ENCODE measurements around the gene GCHFR. TPM values are rescaled to one million over a fixed set of nuclear protein-coding genes. Genes with fewer than 3 reads are reported as not detected.

The GCHFR gene
- total and polyA plus RNA-seq, 10 of the 15 experiments (the other 5 are each of a cell fraction or from before 2014, with no cell fraction given): 10.5 to 94.0 (median 35.3) TPM

GRCh38 chr15:40796512-40796911 lies 32.6 kb downstream of the GCHFR start:
- CTCF ChIA-PET: interaction anchor here (0.6 to 0.7 kb wide), 3 partner anchors 102 to 207 kb away, joined by 4 to 6 read pairs (median 4); no protein-coding TSS in a partner anchor
- no TSS peak for BruUV-seq (replicated peaks)
- Histone ChIP-seq H4K20me1 (ENCODE audit: control insufficient read depth, insufficient read depth) (no peaks in the 10 kb centered on the region), H3K79me2 (ENCODE audit: control insufficient read depth, insufficient read depth, low read length) (no peaks in the 10 kb centered on the region; the same call in 1 of the 2 replicates), H3K9ac (ENCODE audit: control insufficient read depth, insufficient read depth, low read length) (no peak overlapping the region), H3K4me1 (ENCODE audit: control insufficient read depth, insufficient read depth, low read length) (no peaks in the 10 kb centered on the region), H2AFZ (ENCODE audit: control insufficient read depth, low read depth, low read length) (no peak overlapping the region), H3K27ac (ENCODE audit: control insufficient read depth, insufficient read depth) (no peak overlapping the region), H3K4me2 (ENCODE audit: control insufficient read depth, insufficient read depth) (no peak overlapping the region), H3K4me3 (no peak overlapping the region), H3K27me3 (replicated peaks in 1 of 2; ENCODE audit: control insufficient read depth in 2 of 2, insufficient read depth in 2 of 2, low read length in 1 of 2) (no peaks in the 10 kb centered on the region), H3K36me3 (ENCODE audit: control insufficient read depth in 2 of 2, insufficient read depth in 2 of 2, low read length in 1 of 2) (no peaks in the 10 kb centered on the region), H3K9me3 (replicated peaks; ENCODE audit: control insufficient read depth, insufficient read depth, low read length) (no peaks in the 10 kb centered on the region)
- intact Hi-C loops (cut with micrococcal nuclease; ENCODE audit: unreplicated experiment): no loop called here
- FAIRE-seq (no peak), DNase-seq (ENCODE audit: low read depth, low spot score) (no peak), ATAC-seq (no peak)
- POLR2A ChIA-PET: interaction anchor here (0.7 kb wide), 1 partner anchor 352 kb away, joined by 4 read pairs; no protein-coding TSS in a partner anchor
- RAD21 ChIA-PET (ENCODE audit: unreplicated experiment): interaction anchor here (0.7 to 1.8 kb wide), 2 partner anchors 10 to 62 kb away, joined by 3 to 4 read pairs; no protein-coding TSS in a partner anchor
- in situ Hi-C loops (cut with MboI): no loop called here
- SMC1A ChIA-PET (ENCODE audit: uncharacterized antibody, unreplicated experiment): interaction anchor here (0.7 to 1.3 kb wide), 2 partner anchors 9 to 101 kb away, joined by 4 to 5 read pairs; partner anchors contain the start of gene RAD51
- WGBS (ENCODE audit: insufficient coverage, insufficient replicate concordance, low lambda C conversion rate, missing lambda C conversion rate): 95% methylated on average over 5 of the region's 5 CpGs
- TF ChIP-seq, protein P1, sequence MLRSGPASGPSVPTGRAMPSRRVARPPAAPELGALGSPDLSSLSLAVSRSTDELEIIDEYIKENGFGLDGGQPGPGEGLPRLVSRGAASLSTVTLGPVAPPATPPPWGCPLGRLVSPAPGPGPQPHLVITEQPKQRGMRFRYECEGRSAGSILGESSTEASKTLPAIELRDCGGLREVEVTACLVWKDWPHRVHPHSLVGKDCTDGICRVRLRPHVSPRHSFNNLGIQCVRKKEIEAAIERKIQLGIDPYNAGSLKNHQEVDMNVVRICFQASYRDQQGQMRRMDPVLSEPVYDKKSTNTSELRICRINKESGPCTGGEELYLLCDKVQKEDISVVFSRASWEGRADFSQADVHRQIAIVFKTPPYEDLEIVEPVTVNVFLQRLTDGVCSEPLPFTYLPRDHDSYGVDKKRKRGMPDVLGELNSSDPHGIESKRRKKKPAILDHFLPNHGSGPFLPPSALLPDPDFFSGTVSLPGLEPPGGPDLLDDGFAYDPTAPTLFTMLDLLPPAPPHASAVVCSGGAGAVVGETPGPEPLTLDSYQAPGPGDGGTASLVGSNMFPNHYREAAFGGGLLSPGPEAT (IDR thresholded peaks at IDR 0.05; ENCODE audit: low read depth): no peak
- TF ChIP-seq SIN3A (IDR thresholded peaks at IDR 0.05; ENCODE audit: low read depth, low read length): no peak
- TF ChIP-seq SIX5 (IDR thresholded peaks at IDR 0.05; ENCODE audit: low read depth, low read length, severe bottlenecking): no peak
- TF ChIP-seq TCF12 (IDR thresholded peaks at IDR 0.05; ENCODE audit: low read depth, low read length): no peak
- no peak for TF ChIP-seq SMAD5 (IDR thresholded peaks at IDR 0.05; ENCODE audit: low read depth)
- TF ChIP-seq SUZ12 (IDR thresholded peaks at IDR 0.05; ENCODE audit: unreplicated experiment): no peak
- TF ChIP-seq, protein P2, sequence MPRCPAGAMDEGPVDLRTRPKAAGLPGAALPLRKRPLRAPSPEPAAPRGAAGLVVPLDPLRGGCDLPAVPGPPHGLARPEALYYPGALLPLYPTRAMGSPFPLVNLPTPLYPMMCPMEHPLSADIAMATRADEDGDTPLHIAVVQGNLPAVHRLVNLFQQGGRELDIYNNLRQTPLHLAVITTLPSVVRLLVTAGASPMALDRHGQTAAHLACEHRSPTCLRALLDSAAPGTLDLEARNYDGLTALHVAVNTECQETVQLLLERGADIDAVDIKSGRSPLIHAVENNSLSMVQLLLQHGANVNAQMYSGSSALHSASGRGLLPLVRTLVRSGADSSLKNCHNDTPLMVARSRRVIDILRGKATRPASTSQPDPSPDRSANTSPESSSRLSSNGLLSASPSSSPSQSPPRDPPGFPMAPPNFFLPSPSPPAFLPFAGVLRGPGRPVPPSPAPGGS (IDR thresholded peaks at IDR 0.05; ENCODE audit: borderline replicate concordance, insufficient read depth, low read depth, low read length, poor library complexity, severe bottlenecking): no peak
- TF ChIP-seq SMC3 (IDR thresholded peaks at IDR 0.05; ENCODE audit: borderline replicate concordance, low read length): no peak
- TF ChIP-seq HDAC2 (IDR thresholded peaks at IDR 0.05): no peak
- no peak for TF ChIP-seq NRF1 (conservative IDR thresholded peaks at IDR 0.05; ENCODE audit: low read depth, low read length)
- no peak for TF ChIP-seq ZBTB4 (CRISPR knock-in tag; IDR thresholded peaks at IDR 0.05)
- TF ChIP-seq SPI1 (IDR thresholded peaks at IDR 0.05; ENCODE audit: borderline replicate concordance, insufficient read depth, low read depth, low read length): no peak
- no peak for TF ChIP-seq IKZF2 (IDR thresholded peaks at IDR 0.05)
- TF ChIP-seq ZNF207 (IDR thresholded peaks at IDR 0.05; ENCODE audit: borderline replicate concordance): no peak
- TF ChIP-seq, protein P3, sequence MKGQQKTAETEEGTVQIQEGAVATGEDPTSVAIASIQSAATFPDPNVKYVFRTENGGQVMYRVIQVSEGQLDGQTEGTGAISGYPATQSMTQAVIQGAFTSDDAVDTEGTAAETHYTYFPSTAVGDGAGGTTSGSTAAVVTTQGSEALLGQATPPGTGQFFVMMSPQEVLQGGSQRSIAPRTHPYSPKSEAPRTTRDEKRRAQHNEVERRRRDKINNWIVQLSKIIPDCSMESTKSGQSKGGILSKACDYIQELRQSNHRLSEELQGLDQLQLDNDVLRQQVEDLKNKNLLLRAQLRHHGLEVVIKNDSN (IDR thresholded peaks at IDR 0.05; ENCODE audit: borderline replicate concordance, extremely low read length, insufficient read depth, low read depth, low read length): no peak
- TF ChIP-seq NFIC (IDR thresholded peaks at IDR 0.05; ENCODE audit: low read depth, low read length): no peak
